Measurements from ENCODE around the gene BCKDHB.

DNA sequence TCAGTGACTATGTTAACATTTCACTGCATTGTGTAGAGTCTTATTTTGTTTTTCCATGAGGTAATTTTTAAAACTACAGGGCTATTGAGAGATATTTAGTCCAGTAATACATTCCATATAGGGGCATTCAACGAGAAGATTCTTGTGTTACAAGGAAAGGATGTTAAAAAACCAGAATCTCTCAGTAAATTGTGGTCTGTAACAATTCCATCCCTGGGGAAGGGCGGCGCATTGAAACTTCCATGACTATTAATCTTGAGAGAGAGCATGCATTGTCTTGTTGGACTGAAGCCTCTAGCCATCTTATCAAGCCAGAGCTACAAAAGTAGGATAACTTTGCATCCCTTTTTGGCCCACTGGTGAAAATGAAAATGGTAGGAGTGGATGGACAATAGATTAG, 119.7 kb downstream of the BCKDHB start:
- TF ChIP-seq, protein P1, sequence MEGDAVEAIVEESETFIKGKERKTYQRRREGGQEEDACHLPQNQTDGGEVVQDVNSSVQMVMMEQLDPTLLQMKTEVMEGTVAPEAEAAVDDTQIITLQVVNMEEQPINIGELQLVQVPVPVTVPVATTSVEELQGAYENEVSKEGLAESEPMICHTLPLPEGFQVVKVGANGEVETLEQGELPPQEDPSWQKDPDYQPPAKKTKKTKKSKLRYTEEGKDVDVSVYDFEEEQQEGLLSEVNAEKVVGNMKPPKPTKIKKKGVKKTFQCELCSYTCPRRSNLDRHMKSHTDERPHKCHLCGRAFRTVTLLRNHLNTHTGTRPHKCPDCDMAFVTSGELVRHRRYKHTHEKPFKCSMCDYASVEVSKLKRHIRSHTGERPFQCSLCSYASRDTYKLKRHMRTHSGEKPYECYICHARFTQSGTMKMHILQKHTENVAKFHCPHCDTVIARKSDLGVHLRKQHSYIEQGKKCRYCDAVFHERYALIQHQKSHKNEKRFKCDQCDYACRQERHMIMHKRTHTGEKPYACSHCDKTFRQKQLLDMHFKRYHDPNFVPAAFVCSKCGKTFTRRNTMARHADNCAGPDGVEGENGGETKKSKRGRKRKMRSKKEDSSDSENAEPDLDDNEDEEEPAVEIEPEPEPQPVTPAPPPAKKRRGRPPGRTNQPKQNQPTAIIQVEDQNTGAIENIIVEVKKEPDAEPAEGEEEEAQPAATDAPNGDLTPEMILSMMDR (IDR thresholded peaks at IDR 0.05): no peak
- TF ChIP-seq POLR2AphosphoS5 (IDR thresholded peaks at IDR 0.05): no peak

All from stomach (tissue), 4 donors.